Parathyroid adenoma (tissue), 2 donors: ENCODE results near the gene KYNU.
"Not testable (repeated sequence)": the region's sequence is repeated elsewhere in the genome, so short reads cannot be mapped to it uniquely, and the experiment has no call there.

ENCODE experiments used
- H2AFZ ChIP-seq: fragments of 300-600 bp; sonication (generic); one replicate; pipeline ENCODE4 v1.7.0; 2017; ENCODE audit warnings: antibody characterized with exemption, mild to moderate bottlenecking
- H3K27ac ChIP-seq: fragments of 300-600 bp; sonication (generic); one replicate; pipeline ENCODE4 v1.7.0; 2017
- H3K27me3 ChIP-seq: fragments of 300-600 bp; sonication (generic); one replicate; pipeline ENCODE4 v1.7.0; 2017; ENCODE audit warnings: low read length; ENCODE audit not compliant: control insufficient read depth, insufficient read depth
- H3K36me3 ChIP-seq: fragments of 300-600 bp; sonication (generic); one replicate; pipeline ENCODE4 v1.7.0; 2017; ENCODE audit warnings: low read length; ENCODE audit not compliant: control insufficient read depth, insufficient read depth
- H3K4me1 ChIP-seq: fragments of 300-600 bp; sonication (generic); one replicate; pipeline ENCODE4 v1.7.0; 2017; ENCODE audit warnings: control low read depth
- H3K4me2 ChIP-seq: fragments of 300-600 bp; sonication (generic); one replicate; pipeline ENCODE4 v1.7.0; 2017; ENCODE audit warnings: low read length
- H3K4me3 ChIP-seq: fragments of 300-600 bp; sonication (generic); one replicate; pipeline ENCODE4 v1.7.0; 2017; ENCODE audit warnings: low read depth, low read length
- H3K79me2 ChIP-seq: fragments of 300-600 bp; sonication (generic); one replicate; pipeline ENCODE4 v1.7.0; 2017; ENCODE audit warnings: control low read depth
- H3K9ac ChIP-seq: fragments of 300-600 bp; sonication (generic); one replicate; pipeline ENCODE4 v1.7.0; 2017; ENCODE audit warnings: mild to moderate bottlenecking
- H3K9me3 ChIP-seq: fragments of 300-600 bp; sonication (generic); one replicate; pipeline ENCODE4 v1.7.0; 2017; ENCODE audit warnings: low read length; ENCODE audit not compliant: control insufficient read depth
- CTCF ChIP-seq: fragments of 300-600 bp; sonication (generic); IDR thresholded peaks from one replicate; pipeline ENCODE4 v1.7.0; 2017; ENCODE audit warnings: antibody characterized with exemption, mild to moderate bottlenecking
- donor health status: primary hyperparathyroidism.

Gene KYNU

GRCh38 chr2:142878031-142878678 is 691 bp downstream of the KYNU start:
- Histone ChIP-seq H3K4me3 (no peak overlapping the region), H2AFZ (no peak overlapping the region), H3K27me3 (no peaks in the 10 kb centered on the region), H3K4me2 (no peak overlapping the region), H3K79me2 (no peaks in the 10 kb centered on the region), H3K36me3 (no peaks in the 10 kb centered on the region), H3K9me3 (no peaks in the 10 kb centered on the region), H3K27ac (no peak overlapping the region), H3K9ac (no peak overlapping the region), H3K4me1 (no peaks in the 10 kb centered on the region)
- no peak for TF ChIP-seq CTCF

GRCh38 chr2:142879151-142879550 is 1.7 kb downstream of the KYNU start:
- Histone ChIP-seq H3K4me1 (no peaks in the 10 kb centered on the region), H3K79me2 (no peaks in the 10 kb centered on the region), H3K36me3 (no peaks in the 10 kb centered on the region), H3K4me2 (no peak overlapping the region), H3K27me3 (no peaks in the 10 kb centered on the region), H3K27ac (no peak overlapping the region), H3K9ac (no peak overlapping the region), H3K9me3 (no peaks in the 10 kb centered on the region), H2AFZ (no peak overlapping the region), H3K4me3 (no peak overlapping the region)
- no peak for TF ChIP-seq CTCF

- no peak for TF ChIP-seq CTCF
- no peaks in the 10 kb centered on the region for H3K9me3 ChIP-seq
- H2AFZ ChIP-seq = no peak overlapping the region
- no peak overlapping the region for H3K9ac ChIP-seq
- H3K4me2 ChIP-seq = no peak overlapping the region
- H3K36me3 ChIP-seq = no peaks in the 10 kb centered on the region
- no peak overlapping the region for H3K4me3 ChIP-seq
- no peaks in the 10 kb centered on the region for H3K27me3 ChIP-seq
- H3K79me2 ChIP-seq = no peaks in the 10 kb centered on the region
- no peaks in the 10 kb centered on the region for H3K4me1 ChIP-seq
- H3K27ac ChIP-seq = no peak overlapping the region
These were observed 2.8 kb downstream of the KYNU start for GRCh38 chr2:142880279-142880678.

GRCh38 chr2:142881619-142882018 is 4.2 kb downstream of the KYNU start:
- no peaks in the 10 kb centered on the region for H3K9me3 ChIP-seq

GRCh38 chr2:142882500-142882899 is 5.0 kb downstream of the KYNU start:
- not testable (repeated sequence) for H2AFZ ChIP-seq, H3K4me3 ChIP-seq, H3K4me1 ChIP-seq

More at GRCh38 chr2:142881619-142882018, 4.2 kb downstream of the KYNU start:
- H3K79me2 ChIP-seq = no peaks in the 10 kb centered on the region
- TF ChIP-seq CTCF = no peak
- no peak overlapping the region for H3K4me3 ChIP-seq
- H2AFZ ChIP-seq = no peak overlapping the region
- no peak overlapping the region for H3K27ac ChIP-seq
- no peaks in the 10 kb centered on the region for H3K36me3 ChIP-seq
- H3K4me1 ChIP-seq = no peaks in the 10 kb centered on the region
- H3K9ac ChIP-seq = no peak overlapping the region
- H3K4me2 ChIP-seq = no peak overlapping the region
- H3K27me3 ChIP-seq = no peaks in the 10 kb centered on the region

More at GRCh38 chr2:142882500-142882899, 5.0 kb downstream of the KYNU start:
- H3K27ac ChIP-seq, H3K4me2 ChIP-seq, H3K9me3 ChIP-seq, H3K36me3 ChIP-seq, H3K27me3 ChIP-seq, H3K79me2 ChIP-seq, H3K9ac ChIP-seq: not testable (repeated sequence)
